Activated gamma-delta T cell treated with anti-CD3 and anti-CD28 coated beads, Interleukin-2, amount 50 U/mL, for 16 hours (primary cell): ENCODE measurements around the gene KCNAB1.
A peak's percentile ranks its signal among the peaks of the same experiment; 100 is the strongest.

Experiments used
- DNase-seq: peaks from one replicate; pipeline ENCODE4 v3.0.0-alpha.2; 2020; ENCODE audit warnings: low read depth

The KCNAB1 gene

GRCh38 chr3:156140001-156140595 lies 19.7 kb downstream of the KCNAB1 start:
- no peak for DNase-seq

GRCh38 chr3:156142702-156143101 lies 22.3 kb downstream of the KCNAB1 start:
- DNase-seq, result no peak

DNA sequence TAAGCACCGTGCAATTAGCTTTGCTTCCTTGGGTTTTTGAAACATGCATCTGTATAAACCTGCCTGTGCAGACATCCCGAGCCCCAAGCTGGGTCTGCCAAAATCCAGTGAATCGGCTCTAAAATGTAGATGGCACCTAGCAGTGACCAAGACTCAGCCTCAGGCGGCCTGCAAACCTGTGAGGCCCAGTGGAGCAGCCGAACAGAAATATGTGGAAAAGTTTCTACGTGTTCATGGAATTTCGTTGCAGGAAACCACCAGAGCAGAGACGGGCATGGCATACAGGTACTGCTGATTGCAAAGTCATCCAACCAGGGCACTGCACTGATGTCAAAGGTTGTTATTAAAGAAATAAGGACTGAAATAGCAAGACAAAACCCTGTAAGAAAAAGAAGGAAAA lies 22.8 kb downstream of the KCNAB1 start:
- DNase-seq, result no peak

- DNase-seq, result no peak
These were observed 23.7 kb downstream of the KCNAB1 start for GRCh38 chr3:156144060-156144459.

DNA sequence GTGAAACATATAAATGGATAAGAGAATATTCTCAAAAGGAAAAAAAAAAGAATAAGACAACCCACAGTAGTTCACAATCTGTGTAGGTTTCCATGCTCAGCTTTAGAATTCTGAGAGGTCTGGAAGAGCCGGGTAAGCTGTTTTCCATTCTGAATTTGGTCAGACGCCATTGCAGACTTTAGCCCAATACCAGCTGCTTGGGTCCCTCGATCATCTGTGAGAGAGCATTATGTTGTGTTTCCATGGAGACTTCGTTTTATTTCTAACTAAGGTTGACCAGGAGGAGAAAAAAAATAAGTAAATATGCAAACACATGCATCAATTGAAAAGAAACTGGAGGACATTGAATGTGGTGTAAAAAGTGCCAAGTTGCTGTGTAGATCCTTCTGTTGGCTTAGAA lies 25.5 kb downstream of the KCNAB1 start:
- no peak for DNase-seq

- no peak for DNase-seq
These were observed 28.1 kb downstream of the KCNAB1 start for GRCh38 chr3:156148345-156148945.

DNA sequence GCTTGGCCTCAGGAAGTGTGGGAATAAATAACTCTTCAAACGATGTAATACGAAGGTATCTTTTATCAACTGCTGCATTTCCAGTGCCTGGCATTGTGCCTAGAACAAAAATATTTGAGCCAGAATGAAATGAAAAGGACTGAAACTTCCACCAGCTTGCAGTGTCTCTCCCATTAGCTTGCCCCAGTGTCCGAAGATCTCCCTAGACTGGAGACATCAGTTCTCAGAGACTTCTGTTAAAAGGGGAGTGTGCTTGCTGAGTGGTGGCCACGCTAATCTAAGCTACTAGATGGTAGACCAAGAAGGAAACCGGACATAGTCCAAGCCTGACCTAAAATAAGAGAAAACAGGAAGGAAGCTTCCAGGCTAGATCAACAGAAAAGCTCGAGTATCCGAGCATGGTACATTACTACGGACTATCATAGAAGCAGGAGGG lies 28.6 kb downstream of the KCNAB1 start:
- DNase-seq, result no peak

- no peak for DNase-seq
These were observed 29.5 kb downstream of the KCNAB1 start for GRCh38 chr3:156149876-156150275.

GRCh38 chr3:156150434-156151066 lies 30.2 kb downstream of the KCNAB1 start:
- peak; percentile 10 for DNase-seq

DNA sequence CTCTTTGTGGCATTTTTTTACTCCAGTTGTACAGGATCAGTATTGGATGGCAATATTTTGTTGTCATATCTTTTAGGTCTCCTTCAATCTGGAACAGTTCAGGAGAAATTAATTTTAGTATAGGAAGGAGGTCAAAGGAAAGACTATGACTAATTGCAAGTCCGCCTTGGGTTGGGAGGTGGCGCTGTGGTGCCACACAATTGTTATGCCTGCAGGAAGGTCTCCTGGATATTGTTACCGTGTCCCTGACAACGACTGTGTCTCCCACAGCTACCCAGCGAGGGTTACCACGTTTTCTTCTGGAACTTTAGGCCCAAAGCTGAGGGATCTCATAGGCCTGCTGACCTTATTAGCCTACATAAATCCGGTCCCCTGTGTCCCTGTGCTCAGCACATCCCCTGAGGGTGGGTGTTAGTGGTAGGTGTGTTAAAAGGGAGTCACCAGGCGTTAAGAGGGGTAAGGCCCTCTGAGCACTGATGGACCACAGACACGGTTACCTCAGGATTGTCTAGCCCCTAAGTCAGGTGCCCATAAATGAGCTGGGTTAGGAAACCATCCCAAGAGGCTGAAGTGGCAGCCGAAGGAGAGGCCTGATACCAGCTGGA lies 31.5 kb downstream of the KCNAB1 start:
- DNase-seq, result peak; percentile 3

DNA sequence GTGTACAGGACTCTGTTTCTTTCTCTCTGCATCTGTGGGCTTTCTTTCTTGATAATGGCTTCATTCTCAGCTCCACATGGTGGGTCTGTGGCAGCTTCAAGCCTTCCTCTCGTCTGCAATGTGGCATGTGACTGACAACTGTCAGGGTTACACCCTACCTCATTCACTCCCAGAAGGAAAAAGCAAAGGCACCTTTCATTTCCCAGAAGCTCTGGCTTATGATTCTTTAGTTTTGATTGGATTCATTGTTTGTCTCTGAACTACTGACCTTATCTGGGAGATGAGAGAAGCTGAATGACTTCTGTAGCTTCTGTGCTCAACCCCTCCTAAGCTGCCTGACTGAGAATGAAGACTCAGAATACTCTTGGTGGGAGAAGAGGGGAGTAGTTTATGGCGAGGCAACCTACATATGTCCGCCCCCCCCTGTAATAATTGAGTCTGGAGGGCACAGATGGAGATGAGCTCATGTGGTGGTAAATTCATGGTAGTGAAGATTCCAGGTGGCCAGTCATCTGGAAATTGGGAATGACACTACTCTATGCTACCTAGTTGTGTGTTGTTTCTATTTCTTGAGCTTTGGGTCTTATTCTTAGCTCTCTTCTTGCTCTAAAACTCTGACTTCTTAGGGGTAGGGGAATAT lies 38.4 kb downstream of the KCNAB1 start:
- DNase-seq, result no peak

GRCh38 chr3:156160647-156161046 lies 40.3 kb downstream of the KCNAB1 start:
- no peak for DNase-seq

- no peak for DNase-seq
These were observed 40.8 kb downstream of the KCNAB1 start for GRCh38 chr3:156161172-156161571.

DNA sequence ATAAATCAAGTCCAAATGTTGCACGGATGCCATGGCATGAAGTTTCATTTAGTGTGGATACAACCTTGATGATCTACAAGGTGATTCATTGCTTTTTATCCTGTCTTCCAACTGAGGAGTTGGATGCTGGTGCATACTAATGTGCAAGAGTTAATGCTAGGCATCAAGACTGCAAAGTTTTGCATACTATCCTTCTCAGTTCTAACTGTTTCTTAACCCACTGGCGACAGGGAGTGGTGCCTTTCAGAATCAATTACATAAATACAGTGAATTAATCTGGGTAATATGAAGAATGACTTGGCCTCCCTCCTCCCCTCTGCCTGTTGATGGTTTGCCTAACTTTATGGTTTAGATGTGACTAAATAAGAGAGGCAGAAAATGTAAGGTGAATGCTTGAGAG lies 43.5 kb downstream of the KCNAB1 start:
- DNase-seq, result no peak

DNA sequence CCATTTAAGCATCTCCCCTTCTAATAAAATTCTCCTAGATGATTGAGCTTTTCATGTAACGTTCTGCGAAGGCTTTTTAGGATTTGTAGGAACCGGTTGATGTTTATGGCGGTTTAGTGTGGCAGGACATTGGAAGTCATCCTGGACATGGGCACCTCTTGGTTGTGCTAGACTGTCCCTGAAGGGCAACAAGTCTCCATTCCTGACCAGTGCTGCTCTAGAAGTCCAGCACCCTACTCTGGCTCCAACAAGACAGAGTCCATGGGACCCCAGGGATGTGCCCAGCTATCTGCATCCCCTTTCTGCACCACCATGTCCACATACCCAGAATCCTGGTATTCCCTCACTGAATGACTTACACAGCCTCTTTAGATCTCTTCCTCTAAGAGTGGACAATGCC lies 46.4 kb downstream of the KCNAB1 start:
- no peak for DNase-seq

- no peak for DNase-seq
These were observed 50.2 kb downstream of the KCNAB1 start for GRCh38 chr3:156170571-156170970.

GRCh38 chr3:156171281-156172267 lies 51.2 kb downstream of the KCNAB1 start:
- no peak for DNase-seq

GRCh38 chr3:156172536-156172935 lies 52.2 kb downstream of the KCNAB1 start:
- no peak for DNase-seq

DNA sequence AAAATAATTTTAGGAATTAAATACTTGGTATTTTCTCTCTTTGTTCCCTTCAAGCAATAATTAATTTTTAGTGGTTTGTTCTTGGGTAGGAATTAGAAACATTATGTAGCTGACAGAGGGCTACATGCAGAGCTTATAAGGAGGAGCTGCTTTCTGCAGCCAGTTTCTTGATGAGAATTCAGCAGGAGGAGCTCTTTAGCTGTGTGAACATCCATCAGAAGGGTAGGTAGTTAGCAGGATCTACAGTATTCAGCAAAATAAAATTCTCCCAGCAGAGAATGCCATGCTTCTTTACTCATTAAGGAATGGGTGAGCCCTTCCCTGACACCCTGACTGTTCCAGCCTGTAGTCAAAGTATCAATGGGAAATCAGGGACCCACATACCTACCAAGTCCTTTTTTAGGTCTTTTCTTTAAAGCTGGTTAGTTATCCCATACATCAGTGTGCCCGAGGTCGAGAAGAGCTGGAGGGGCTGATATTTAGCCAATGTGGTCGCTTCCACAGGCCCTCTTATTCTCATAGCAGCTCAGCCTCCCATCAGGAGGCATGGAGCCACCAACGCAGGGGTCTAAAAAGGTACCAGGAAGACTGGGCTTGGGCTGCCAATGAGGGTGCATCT lies 54.0 kb downstream of the KCNAB1 start:
- no peak for DNase-seq

- DNase-seq, result no peak
These were observed 55.2 kb downstream of the KCNAB1 start for GRCh38 chr3:156175570-156175969.

DNA sequence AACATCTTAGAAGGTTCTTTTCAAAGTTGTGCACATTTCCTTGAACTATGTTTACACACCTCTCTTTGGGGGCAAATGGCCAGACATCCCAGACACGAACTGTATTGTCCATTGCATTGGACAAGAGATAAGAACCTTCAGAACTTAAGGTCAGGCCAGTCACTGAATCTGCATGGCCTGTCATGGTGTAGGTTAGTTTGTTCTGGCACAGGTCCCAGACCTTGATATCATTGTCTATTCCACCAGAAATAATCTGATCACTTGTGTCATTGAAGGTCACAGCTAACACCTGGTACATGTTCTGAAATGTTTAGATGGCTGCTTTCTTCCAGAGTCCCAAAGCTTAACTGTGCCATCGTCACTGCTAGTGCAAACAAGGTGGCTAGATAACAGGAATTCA lies 55.7 kb downstream of the KCNAB1 start:
- no peak for DNase-seq
